Neuronal stem cell (in vitro differentiated cells): ENCODE data around the gene C20orf173.
A peak's percentile ranks its signal among the peaks of the same experiment; 100 is the strongest.

Source experiments
- DNase-seq: peaks from one replicate; pipeline ENCODE4 v3.0.0-alpha.2; 2013; ENCODE audit warnings: low spot score
- H2AFZ ChIP-seq: one replicate; pipeline ENCODE4 v1.6.1; 2013; ENCODE audit warnings: mild to moderate bottlenecking, low read length, inconsistent platforms
- H2AK5ac ChIP-seq: 2 replicates; pipeline ENCODE4 v1.6.1; 2013; ENCODE audit warnings: low read depth, mild to moderate bottlenecking, inconsistent platforms, low read length, moderate library complexity, mixed read lengths
- H2BK120ac ChIP-seq: 2 replicates; pipeline ENCODE4 v1.6.1; 2013; ENCODE audit warnings: low read depth, mild to moderate bottlenecking, inconsistent platforms, low read length, moderate library complexity, mixed read lengths
- H2BK12ac ChIP-seq: one replicate; pipeline ENCODE4 v1.6.1; 2013; ENCODE audit warnings: low read length, inconsistent platforms
- H2BK15ac ChIP-seq: 2 replicates; pipeline ENCODE4 v1.6.1; 2013; ENCODE audit warnings: mild to moderate bottlenecking, low read length, inconsistent platforms, mixed read lengths
- H2BK5ac ChIP-seq: one replicate; pipeline ENCODE4 v1.6.1; 2013; ENCODE audit warnings: inconsistent platforms, mild to moderate bottlenecking, low read length, moderate library complexity
- H3K14ac ChIP-seq: one replicate; pipeline ENCODE4 v1.6.1; 2013; ENCODE audit warnings: low read length, inconsistent platforms
- H3K18ac ChIP-seq: 2 replicates; pipeline ENCODE4 v1.6.1; 2013; ENCODE audit warnings: low read length, inconsistent platforms
- H3K23ac ChIP-seq: 2 replicates; pipeline ENCODE4 v1.6.1; 2013; ENCODE audit warnings: low read depth, mild to moderate bottlenecking, mixed read lengths, low read length, inconsistent platforms; ENCODE audit not compliant: poor library complexity
- H3K27ac ChIP-seq: replicated peaks from 3 replicates; pipeline ENCODE4 v1.5.1; 2013; ENCODE audit warnings: low read length, inconsistent platforms
- H3K27me3 ChIP-seq, 3 experiments: 2 replicates each; pipeline ENCODE4 v1.6.1; 2013; ENCODE audit warnings: low read length in 3 of 3, mild to moderate bottlenecking in 2 of 3, inconsistent platforms in 1 of 3, low read depth in 1 of 3, mixed read lengths in 1 of 3, moderate library complexity in 1 of 3; ENCODE audit not compliant: control insufficient read depth in 3 of 3, insufficient read depth in 3 of 3
- H3K36me3 ChIP-seq, 2 donors: replicated peaks in 1 of 2; 2 replicates each; pipeline ENCODE4 v1.6.1; 2013; ENCODE audit warnings: low read length in 2 of 2; ENCODE audit not compliant: control insufficient read depth in 2 of 2, insufficient read depth in 2 of 2
- H3K4ac ChIP-seq: 2 replicates; pipeline ENCODE4 v1.6.1; 2013; ENCODE audit warnings: inconsistent platforms, mild to moderate bottlenecking, low read length, moderate library complexity
- H3K4me1 ChIP-seq, 2 donors: 1 replicate in 1 of 2; 2 replicates in 1 of 2; pipeline ENCODE4 v1.6.1; 2013; ENCODE audit warnings: low read length in 2 of 2, low read depth in 1 of 2; ENCODE audit not compliant: control insufficient read depth in 2 of 2, insufficient read depth in 1 of 2
- H3K4me2 ChIP-seq: one replicate; pipeline ENCODE4 v1.6.1; 2013; ENCODE audit warnings: mild to moderate bottlenecking, low read length, inconsistent platforms; ENCODE audit not compliant: insufficient read depth, poor library complexity, severe bottlenecking
- H3K4me3 ChIP-seq, 2 donors: 2 replicates each; pipeline ENCODE4 v1.5.1; 2013; ENCODE audit warnings: low read length in 2 of 2, mild to moderate bottlenecking in 2 of 2, inconsistent platforms in 1 of 2, moderate library complexity in 1 of 2
- H3K79me1 ChIP-seq: one replicate; pipeline ENCODE4 v1.6.1; 2013; ENCODE audit warnings: low read depth, mild to moderate bottlenecking, inconsistent platforms, low read length, moderate library complexity
- H3K9ac ChIP-seq: one replicate; pipeline ENCODE4 v1.6.1; 2013; ENCODE audit warnings: mild to moderate bottlenecking, low read depth, low read length, inconsistent platforms; ENCODE audit not compliant: poor library complexity
- H3K9me3 ChIP-seq, 2 donors: replicated peaks in 1 of 2; 2 replicates each; pipeline versions ENCODE3 to v1.6.1; 2013; ENCODE audit warnings: low read length in 2 of 2, mild to moderate bottlenecking in 2 of 2, inconsistent platforms in 1 of 2, low read depth in 1 of 2, mixed read lengths in 1 of 2, moderate library complexity in 1 of 2; ENCODE audit not compliant: control insufficient read depth in 2 of 2, insufficient read depth in 1 of 2
- H4K8ac ChIP-seq: one replicate; pipeline ENCODE4 v1.6.1; 2013; ENCODE audit warnings: low read depth, mild to moderate bottlenecking, inconsistent platforms, low read length, moderate library complexity
- H4K91ac ChIP-seq: one replicate; pipeline ENCODE4 v1.6.1; 2013; ENCODE audit warnings: low read length, low read depth, mild to moderate bottlenecking, inconsistent platforms; ENCODE audit not compliant: poor library complexity
- WGBS, 2 donors: extraction: QIAGEN DNeasy Blood & Tissue Kit; methylation state at CpG; one replicate each; pipeline ENCODE4 v1.1.7; 2013; ENCODE audit warnings: missing lambda C conversion rate in 2 of 2, mixed read lengths in 1 of 2; ENCODE audit not compliant: insufficient read length in 2 of 2, insufficient replicate concordance in 1 of 2; ENCODE audit errors: extremely low coverage in 2 of 2; 5-methylcytosine and 5-hydroxymethylcytosine counted together

Gene C20orf173

DNA sequence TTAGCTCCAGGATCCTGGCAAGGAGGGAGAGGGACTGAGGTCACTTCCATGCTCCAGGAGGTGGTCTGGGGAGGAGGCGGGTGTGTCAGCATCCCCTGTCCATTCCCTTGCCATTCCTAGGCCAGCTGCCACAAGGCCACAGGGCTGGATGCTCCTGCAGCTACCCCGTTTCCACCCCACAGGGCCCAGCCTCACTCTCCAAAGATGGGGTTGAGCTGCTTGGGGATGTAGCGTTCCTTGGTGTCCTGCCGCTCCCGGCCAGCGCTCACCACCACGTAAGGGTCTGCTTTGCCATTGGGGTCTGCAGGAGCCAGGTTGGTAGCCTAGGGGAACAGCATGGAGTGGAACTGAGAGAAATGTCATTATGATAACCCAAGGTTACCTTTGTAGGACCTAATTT lies 35.5 kb upstream of the C20orf173 start:
- DNase-seq: no peak
- Histone ChIP-seq H2BK12ac (no peak overlapping the region), H3K9ac (peak overlapping the region; percentile 55), H2AFZ (no peak overlapping the region), H3K4me2 (no peak overlapping the region), H3K27me3 (no peaks in the 10 kb centered on the region), H3K4me1 (no peaks in the 10 kb centered on the region), H3K14ac (no peak overlapping the region), H3K4me3 (no peak overlapping the region), H2BK120ac (no peak overlapping the region), H3K23ac (no peak overlapping the region), H4K91ac (no peak overlapping the region), H2AK5ac (peak overlapping the region; percentile 23), H3K18ac (no peak overlapping the region), H3K4ac (no peak overlapping the region), H3K79me1 (no peaks in the 10 kb centered on the region), H3K27ac (no peak overlapping the region), H4K8ac (no peak overlapping the region), H2BK15ac (no peak overlapping the region), H2BK5ac (no peak overlapping the region), H3K9me3 (no peaks in the 10 kb centered on the region), H3K36me3 (peaks cover 0 to 6% of the 10 kb centered on the region in 2 donors)
- no CpG with 5 or more reads among the region's 7 CpGs for WGBS, 2 donors

- H2BK120ac ChIP-seq: no peak overlapping the region
- H3K27ac ChIP-seq: no peak overlapping the region
- no peak overlapping the region for H4K8ac ChIP-seq
- H2AFZ ChIP-seq: no peak overlapping the region
- no peaks in the 10 kb centered on the region for H3K79me1 ChIP-seq
- no peak overlapping the region for H4K91ac ChIP-seq
- no peak overlapping the region for H3K18ac ChIP-seq
- no peaks in the 10 kb centered on the region for H3K9me3 ChIP-seq
- no peak overlapping the region for H3K23ac ChIP-seq
- no peak overlapping the region for H2BK15ac ChIP-seq
- H2BK5ac ChIP-seq: no peak overlapping the region
- no peak overlapping the region for H3K4me3 ChIP-seq
- no peak overlapping the region for H2AK5ac ChIP-seq
- no CpG with 5 or more reads among the region's 10 CpGs for WGBS, 2 donors
- no peak overlapping the region for H3K4ac ChIP-seq
- DNase-seq: no peak
- peaks cover 0 to 14% of the 10 kb centered on the region in 2 donors for H3K36me3 ChIP-seq
- H3K14ac ChIP-seq: no peak overlapping the region
- no peak overlapping the region for H2BK12ac ChIP-seq
- H3K4me1 ChIP-seq: no peaks in the 10 kb centered on the region
- H3K9ac ChIP-seq: no peak overlapping the region
- H3K27me3 ChIP-seq: no peaks in the 10 kb centered on the region
- no peak overlapping the region for H3K4me2 ChIP-seq
Measured at GRCh38 chr20:35563834-35564233, 34.4 kb upstream of the C20orf173 start.

DNA sequence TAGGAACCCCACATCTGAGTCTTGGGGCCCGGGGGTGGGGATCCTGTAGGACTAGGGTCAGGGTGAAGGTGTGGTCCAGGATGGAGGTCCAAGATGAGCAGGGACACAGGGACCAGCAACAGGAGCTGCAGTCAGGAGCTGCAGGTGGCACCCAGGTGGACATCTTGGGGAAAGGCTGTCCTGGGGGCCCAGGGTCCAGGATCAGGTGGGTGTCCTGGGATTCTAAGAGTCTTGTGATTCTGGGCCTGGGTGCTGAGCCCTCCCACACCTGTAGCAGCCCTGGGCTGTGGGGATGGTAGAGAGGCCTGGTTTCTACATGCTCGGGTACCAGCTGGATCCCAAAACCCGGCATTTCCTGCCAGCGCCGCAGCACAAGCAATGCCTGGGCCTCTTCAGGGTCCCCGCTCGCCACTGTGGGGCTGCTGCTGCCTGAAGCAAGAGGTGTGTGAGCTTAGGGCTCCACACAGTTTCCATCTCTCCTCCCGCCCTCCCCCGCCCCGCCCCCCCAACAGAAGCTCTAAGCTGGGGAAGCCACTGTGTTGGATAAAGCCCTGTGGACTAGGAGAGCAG lies 33.2 kb upstream of the C20orf173 start:
- no peaks in the 10 kb centered on the region for H3K4me1 ChIP-seq
- no peak overlapping the region for H2BK15ac ChIP-seq
- DNase-seq: no peak
- no peak overlapping the region for H3K4ac ChIP-seq
- no peak overlapping the region for H3K23ac ChIP-seq
- H4K91ac ChIP-seq: no peak overlapping the region
- no peak overlapping the region for H3K4me2 ChIP-seq
- H4K8ac ChIP-seq: no peak overlapping the region
- no peak overlapping the region for H2AK5ac ChIP-seq
- no peak overlapping the region for H3K14ac ChIP-seq
- no peak overlapping the region for H3K18ac ChIP-seq
- H3K27me3 ChIP-seq: no peaks in the 10 kb centered on the region
- no peaks in the 10 kb centered on the region for H3K9me3 ChIP-seq
- H2AFZ ChIP-seq: no peak overlapping the region
- H2BK12ac ChIP-seq: no peak overlapping the region
- H3K27ac ChIP-seq: no peak overlapping the region
- no peak overlapping the region for H2BK120ac ChIP-seq
- no peak overlapping the region for H3K4me3 ChIP-seq
- no peak overlapping the region for H2BK5ac ChIP-seq
- WGBS, 2 donors: no CpG with 5 or more reads among the region's 10 CpGs
- H3K9ac ChIP-seq: peak overlapping the region; percentile 12
- H3K79me1 ChIP-seq: no peaks in the 10 kb centered on the region
- peaks cover 6 to 23% of the 10 kb centered on the region in 2 donors for H3K36me3 ChIP-seq

- no peak overlapping the region for H4K8ac ChIP-seq
- no peaks in the 10 kb centered on the region for H3K79me1 ChIP-seq
- H3K4ac ChIP-seq: no peak overlapping the region
- H3K4me1 ChIP-seq: no peaks in the 10 kb centered on the region
- H3K9me3 ChIP-seq: no peaks in the 10 kb centered on the region
- H3K23ac ChIP-seq: no peak overlapping the region
- no peak overlapping the region for H4K91ac ChIP-seq
- no peak overlapping the region for H3K18ac ChIP-seq
- no peaks in the 10 kb centered on the region for H3K27me3 ChIP-seq
- no peak overlapping the region for H3K27ac ChIP-seq
- H2AK5ac ChIP-seq: no peak overlapping the region
- H2BK12ac ChIP-seq: no peak overlapping the region
- no peak overlapping the region for H2BK15ac ChIP-seq
- H2BK120ac ChIP-seq: no peak overlapping the region
- no CpG with 5 or more reads among the region's 5 CpGs for WGBS, 2 donors
- H2BK5ac ChIP-seq: no peak overlapping the region
- no peak overlapping the region for H2AFZ ChIP-seq
- H3K14ac ChIP-seq: no peak overlapping the region
- H3K4me2 ChIP-seq: no peak overlapping the region
- DNase-seq: no peak
- H3K36me3 ChIP-seq: peaks cover 13 to 33% of the 10 kb centered on the region in 2 donors
- no peak overlapping the region for H3K9ac ChIP-seq
- H3K4me3 ChIP-seq: no peak overlapping the region
Measured at GRCh38 chr20:35561671-35562070, 32.2 kb upstream of the C20orf173 start.
